Measurements from ENCODE around the gene GRM8.

Gene GRM8

DNA sequence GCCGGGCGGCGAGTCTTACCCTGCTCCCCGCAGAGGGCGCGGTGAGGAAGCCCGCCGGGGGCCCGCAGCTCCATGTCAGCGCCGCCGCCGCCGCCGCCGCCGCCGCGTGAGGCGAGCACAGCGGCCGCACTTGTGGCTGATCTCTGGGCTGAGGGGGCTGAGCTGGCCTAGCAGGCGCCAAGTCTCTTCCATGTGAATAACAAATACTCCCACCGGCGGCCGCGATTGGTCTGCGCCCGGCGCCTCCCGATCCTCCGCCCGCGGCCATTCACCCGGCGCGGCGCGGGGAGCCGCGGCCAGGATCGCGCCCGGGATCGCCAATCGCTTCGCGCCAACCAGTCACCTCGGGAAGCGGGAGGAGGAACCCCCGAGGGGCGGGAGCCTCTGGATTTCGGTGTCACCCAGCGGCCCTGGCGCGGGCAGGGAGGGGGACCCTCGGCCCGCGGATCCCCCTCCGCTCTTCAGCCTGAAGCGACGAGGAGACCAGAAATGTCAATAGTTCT, at the start of gene GRM8:
Gene GRM8 (minus strand): TSS at position 164 of the 503 bp plus-strand sequence.
- DNase-seq (ENCODE audit: low read depth), result no peak

DNA sequence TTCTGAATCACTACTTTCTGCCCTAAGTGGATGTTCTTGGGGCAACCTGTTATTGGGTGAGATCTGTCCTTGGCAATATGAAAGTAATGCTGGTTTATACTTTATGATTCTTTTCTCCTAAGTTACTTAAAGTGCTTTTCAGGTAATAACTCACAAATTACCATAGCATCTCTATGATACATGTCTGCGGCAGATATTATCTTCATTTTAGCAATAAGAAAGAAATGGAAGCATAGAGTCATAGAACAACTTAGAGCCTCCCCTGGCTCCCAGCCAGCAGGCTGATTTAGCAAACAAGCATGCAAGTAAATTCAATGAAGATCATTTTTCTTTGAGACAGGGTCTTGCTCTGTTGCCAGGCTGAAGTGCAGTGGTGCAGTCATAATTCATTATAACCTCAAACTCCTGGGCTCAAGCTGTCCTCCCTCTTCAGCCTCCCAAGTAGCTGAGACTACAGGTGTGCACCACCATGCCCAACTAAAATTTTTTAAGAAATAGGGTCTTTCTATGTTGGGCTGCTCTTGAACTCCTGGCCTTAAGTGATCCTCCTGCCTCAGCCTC, 38.1 kb upstream of the GRM8 start:
- DNase-seq (ENCODE audit: low read depth), result no peak

DNA sequence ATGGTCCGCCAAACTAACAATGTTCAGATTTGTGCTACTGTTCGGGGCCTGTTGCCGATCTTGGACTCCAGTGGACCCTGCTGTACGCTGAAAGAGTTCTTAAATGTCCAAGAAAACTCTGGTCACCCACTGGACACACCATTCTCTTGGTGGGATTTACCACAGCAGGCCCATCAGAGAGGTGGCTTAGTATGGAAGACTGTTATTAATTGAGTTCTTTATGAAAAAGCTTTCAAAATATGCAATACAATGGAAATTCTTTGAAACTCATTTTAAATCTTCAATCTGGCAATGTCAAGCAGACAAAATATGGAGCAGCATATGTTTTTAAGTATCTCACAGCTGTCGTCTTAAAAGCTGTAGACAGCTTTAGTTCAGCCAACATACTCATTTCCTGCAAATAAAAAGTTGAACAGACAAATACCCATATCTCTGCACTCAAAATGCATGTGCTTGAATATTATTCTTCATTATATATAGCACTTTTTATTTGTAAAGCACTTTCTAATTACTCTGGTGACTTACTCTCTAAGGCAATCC, 37.4 kb upstream of the GRM8 start:
- DNase-seq (ENCODE audit: low read depth), result no peak

DNA sequence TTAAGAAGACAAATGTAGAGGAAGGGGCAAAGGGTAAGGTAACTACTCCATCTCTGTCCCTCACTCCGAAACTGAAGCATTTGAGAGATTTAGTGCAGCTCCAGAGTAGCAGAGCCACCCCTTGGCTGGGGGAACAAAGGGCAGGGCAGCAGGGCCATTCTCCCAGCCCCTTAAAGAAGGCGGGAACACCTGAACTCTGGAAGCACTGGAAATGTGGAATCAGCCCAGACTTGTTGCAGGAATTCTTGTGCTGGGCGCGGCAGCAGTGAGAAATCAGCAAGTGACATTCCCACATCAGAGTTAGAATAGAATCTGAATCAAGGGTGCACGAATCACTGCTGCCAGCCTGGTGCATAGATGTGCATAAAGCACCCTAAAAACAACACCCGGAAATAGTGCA, 34.4 kb upstream of the GRM8 start:
- no peak for DNase-seq (ENCODE audit: low read depth)

DNA sequence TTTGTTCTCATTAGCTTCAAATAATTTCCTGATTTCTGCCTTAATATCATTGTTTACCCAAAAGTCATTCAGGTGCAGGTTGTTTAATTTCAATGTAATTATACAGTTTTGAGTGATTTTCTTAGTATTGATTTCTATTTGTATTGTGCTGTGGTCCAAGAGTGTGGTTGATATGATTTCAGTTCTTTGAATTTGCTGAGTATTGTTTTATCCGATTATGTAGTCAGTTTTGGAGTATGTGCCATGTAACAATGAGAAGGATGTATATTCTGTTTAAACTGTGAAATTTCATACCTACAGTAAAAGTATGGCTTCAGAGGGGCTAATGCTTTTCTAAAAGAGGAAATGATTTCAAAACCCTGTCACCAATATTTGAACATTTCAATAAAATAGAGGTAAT, 17.4 kb upstream of the GRM8 start:
- no peak for DNase-seq (ENCODE audit: low read depth)

DNA sequence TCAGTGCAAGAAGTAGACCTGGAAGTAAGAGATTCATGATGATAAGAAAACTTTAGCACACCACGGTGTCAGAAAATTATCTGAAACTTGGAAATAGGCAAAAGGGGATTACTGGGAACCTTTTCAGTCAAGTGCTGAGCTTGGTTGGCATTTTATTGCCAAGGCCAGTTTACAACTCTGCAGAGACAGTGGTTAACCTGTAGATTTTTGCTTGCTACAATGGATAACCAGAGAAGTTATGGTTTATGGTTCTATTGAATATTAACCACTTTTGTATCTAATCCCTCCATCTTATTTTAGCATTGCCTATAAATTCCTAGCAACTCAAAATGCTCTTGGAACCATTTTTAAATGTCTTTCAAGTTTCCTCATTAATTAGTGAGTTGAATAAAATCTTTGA, 13.3 kb upstream of the GRM8 start:
- no peak for DNase-seq (ENCODE audit: low read depth)

DNA sequence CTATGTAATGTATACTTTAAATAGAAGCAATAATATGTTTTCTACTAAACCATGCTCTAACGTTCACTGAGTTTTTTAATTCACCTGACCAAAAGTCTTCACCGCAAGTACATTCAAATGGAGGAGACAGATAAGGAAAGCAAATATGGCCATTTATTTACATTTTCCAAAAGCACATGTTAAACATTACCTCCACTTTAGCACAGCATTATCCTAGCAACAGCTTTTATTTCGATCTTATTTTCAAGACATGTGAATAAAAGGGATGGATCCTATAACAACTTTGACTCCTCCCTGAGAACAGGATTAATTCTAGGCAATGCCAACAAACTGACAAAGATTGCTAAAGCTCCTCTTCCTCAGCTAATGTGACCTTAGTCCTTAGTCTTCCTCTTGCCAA, 11.5 kb upstream of the GRM8 start:
- DNase-seq (ENCODE audit: low read depth), result no peak

DNA sequence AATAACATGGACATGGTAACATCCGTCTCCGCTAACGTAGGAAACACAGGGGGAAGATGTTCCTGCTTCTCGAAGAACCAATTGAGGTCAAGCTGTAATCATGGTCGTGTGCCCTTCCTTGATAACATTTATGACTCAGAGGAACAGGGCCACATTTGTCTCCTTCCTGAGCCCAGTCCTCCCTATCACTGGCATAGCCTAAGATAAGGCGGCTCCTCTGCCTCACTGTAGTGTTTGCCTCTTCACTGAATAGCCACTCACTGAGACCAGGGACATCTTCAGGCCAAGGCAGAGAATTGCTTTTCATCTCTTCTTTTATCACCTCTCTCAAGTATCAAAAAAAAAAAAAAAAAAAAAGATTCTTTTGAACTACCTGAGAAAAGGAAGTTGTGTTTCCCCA, 5.4 kb upstream of the GRM8 start:
- no peak for DNase-seq (ENCODE audit: low read depth)

DNA sequence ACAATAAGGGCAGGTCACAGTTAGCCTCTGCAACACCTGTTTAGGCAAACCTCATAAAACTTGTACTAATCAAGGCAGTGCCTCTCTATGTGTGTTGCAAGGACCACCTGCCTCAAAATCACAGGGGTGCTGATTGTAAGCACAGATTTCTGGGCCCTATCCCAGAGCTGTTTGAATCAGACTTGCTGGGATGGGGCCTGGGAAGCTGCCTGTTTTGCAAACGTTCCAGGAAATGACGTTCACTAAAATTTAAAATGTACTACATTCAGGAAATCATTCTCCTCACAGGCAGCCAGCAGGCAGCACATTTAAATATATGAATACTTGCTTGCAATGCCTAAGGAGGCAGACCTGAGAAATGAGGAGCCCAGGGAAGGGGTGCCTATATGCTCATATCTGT, 4.3 kb upstream of the GRM8 start:
- DNase-seq (ENCODE audit: low read depth), result no peak

DNA sequence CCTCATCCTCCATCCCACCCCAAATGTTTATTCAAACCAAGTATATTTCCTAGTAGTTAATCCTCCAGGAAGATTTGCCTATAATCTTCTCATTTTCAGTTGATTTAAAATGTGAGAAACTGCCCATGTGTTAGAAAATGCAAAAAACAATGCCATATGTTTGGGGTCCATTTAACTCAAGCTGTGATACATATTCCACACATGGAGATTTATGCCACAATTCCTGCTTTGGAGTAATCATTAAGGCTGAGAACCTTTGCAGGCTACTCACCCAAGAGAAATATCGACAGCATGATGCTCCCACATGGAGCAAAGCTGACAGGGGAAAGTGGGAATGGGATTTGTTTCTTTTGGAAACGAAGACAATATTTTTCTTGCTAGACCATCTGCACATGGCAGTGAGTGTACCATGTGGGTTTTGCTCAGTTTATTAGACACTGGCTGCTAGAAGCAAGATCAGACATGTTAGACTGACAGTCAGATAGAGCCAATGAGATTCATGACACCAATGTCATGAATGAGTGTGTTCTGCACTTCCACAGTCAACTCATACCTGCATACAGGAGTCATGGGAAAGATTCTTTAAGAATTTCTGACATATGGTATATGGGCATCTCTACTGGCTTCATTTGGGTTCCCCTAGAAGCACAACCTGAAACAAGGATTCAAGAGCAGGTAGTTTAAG, 3.4 kb upstream of the GRM8 start:
- no peak for DNase-seq (ENCODE audit: low read depth)

DNA sequence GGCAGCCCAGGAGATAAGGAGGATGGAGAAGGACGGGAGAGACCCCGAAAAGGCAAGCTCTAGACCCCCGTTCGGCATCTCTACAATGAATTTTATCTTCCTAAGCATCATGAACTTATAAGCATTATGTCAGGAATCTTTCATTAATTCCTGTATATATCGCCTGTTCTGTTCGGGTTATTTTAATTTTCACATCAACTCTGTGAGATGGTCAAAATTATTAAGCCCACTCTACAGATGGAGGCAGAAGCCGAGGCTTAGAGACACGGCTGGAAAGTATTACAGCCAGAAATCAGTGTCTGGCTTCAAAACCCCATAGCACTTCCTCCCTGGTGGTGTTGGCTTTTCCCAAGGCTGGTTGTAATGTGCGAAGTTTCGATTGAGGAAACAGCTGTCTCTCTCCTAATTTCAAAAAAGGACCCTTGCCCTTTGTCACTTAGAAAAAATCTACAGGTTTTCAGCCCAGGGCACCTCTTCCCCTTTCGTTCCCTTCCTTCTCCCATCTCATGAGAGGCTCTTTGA, 1.5 kb upstream of the GRM8 start:
- DNase-seq (ENCODE audit: low read depth), result no peak

DNA sequence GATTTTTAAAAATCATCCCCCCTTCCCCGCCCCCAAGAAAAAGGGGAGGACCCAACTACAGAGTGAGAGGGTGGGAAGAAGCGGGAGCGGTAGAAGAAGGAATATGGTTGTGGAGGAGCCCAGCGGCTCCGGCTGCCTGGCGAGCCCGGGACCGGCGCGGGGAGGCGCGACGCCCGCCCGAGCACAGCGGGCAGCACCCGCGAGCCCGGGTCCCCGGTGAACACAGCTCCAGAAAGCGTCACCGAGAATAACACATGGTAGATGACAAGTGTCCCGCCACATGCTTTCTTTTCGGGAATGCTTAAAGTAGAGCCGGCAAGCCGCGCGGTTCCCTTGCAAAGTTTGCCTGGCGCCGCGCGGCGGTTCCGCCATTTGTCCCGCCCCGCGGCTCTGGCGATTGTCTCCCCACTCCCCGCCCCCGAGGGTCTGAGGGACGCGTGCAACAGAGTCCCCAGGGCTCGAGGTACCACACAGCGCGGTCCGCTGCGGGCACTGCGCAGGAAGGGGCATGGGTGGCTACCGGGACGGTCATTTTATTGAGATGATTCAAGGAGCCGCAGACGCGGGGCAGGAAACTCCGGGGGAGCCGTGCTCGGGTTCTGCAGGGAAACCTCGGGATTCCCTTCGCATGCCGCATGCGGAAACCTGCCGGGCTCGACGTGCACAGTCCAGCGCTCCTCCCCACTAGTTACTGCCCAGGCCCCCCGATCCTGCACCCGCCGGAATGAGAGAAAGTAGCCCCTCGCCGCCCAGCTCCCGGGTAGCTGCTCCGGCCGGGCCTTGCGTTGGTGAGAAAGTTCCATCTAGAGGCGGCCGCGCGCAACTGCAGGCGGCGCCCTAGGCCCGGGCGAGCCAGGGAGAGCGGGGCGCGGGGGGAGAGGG, 781 bp upstream of the GRM8 start:
- DNase-seq (ENCODE audit: low read depth), result peak; percentile 31

DNA sequence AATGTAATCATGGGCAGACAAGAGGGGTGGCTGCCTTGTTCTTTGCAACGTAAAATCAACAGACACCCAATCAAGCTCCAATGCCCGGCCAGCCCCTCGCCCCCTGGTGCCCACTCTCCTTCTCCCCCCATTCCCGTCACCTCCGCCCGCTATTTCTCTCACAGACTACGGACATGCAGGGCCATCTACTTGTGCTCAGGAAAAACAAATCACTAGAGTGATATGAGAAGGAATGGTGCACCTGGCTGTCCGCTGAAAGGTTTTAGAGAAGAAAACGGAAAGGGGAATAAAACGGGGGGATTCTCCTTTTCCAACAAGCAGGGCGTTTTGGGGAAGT, 396 bp downstream of the GRM8 start:
- DNase-seq (ENCODE audit: low read depth), result no peak

DNA sequence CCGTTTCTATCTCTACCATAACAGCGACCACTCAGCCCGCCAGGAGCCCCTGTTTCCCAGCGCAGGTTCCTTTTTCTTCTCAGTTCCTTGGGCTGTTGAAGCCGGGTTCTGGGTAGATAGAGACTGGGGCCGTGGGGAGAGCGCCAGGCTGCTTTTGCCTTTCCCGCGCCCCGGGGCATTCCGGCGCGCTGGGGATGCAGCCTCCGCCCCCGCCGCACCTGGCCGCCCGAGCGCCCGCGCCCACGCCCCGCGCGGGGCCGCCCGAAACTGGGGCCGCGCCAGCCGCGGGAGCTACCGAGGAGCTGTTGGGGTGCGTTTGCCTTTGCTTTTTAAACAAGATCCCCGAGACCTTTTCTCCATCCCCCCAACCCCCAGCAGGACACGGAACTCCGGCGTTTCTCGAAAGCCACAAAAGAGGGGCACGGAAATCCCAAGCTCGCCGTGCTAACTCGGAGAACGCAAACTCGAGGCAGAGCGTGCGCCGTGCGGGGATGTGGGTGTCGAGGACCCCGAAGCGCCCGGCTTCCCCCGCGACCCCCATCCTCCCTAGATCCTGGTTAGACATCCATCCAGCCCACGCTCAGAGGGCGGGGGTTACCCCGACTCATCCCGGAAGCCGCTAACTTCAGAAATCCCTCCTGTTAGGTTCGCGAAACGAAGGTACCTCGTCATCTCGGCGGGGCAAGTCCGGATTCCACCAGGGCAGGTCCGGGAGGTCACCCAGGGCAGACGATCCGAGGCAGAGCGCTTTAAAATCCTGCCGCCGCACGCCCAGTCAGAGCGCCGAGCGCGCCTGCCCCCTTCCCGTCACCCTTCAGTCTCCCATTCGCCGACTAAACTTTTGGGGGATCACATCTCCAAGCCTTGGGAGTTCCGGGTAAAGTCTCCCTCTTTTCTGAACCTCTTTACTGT, 1.0 kb downstream of the GRM8 start:
- DNase-seq (ENCODE audit: low read depth), result no peak

DNA sequence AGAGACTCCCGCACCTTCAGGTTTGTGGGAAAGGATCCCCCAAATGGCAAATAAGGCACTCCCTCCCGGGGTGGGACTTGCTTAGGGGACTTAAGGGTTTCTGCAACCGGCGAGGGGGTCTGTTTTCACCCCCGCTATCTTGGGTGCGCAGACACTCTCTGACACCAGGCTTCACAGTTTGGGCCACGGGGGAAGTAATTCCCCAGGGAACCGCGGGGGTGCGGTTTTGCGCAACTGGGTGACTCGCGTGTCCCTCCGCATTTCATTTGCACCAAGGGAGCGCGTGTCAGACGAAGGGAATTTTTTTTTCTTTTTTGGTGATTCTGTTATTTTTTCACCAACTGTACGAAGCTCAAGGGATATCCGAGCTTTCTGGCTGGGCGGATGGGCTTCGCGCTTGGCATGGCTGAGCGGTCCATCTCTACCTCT, 1.7 kb downstream of the GRM8 start:
- DNase-seq (ENCODE audit: low read depth), result no peak

DNA sequence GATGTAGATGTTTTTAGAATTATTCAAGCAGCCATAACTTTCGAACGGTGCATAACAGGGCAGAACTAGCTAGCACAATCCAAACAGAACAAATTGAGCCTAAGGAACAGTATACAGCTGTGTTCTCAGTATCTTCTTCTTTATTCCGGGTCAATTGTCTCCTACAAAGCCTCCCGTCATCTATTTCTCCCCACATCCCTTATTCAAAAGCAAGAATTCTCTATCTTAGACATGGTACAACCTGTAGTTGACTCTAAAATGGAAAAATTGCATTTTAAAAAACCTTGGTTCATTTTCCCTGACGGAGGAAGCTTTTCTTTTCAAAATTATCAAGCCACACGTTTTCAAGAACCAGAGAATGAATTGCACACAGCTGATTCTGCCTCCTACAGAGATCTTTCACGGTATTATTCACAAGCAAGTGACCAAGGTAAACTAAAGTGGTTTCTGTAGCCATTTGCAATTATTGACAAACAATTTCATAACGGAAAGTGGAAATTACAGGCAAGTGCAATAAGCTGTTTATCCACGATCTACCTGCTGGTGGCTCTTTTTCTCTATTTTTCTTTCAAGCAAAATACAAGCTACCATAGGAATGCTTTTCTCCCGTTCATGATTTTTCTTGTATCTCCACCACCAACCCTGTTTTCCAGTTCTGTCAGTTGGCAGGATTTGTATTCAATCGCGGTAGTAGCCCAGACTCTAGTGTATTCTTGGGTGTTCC, 2.3 kb downstream of the GRM8 start:
- no peak for DNase-seq (ENCODE audit: low read depth)

DNA sequence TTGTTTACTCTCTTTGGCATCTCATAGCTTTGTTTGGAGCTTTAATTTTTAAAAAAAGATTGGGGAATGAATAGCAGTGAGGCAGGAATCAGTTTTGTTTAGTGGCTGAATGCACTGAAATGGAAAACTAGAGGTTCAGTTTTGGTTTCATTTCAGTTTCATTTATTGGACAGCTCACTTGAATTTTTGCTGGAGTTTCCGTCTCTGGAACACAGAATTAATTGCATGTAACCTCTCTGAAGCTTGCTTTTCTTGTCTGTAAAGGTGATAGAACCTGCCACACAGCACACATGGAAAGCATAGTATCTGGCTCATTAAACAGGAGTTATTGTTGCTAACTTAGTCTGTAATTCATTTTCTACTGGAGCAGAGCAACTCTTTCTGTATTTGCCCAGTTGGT, 7.1 kb downstream of the GRM8 start:
- no peak for DNase-seq (ENCODE audit: low read depth)

DNA sequence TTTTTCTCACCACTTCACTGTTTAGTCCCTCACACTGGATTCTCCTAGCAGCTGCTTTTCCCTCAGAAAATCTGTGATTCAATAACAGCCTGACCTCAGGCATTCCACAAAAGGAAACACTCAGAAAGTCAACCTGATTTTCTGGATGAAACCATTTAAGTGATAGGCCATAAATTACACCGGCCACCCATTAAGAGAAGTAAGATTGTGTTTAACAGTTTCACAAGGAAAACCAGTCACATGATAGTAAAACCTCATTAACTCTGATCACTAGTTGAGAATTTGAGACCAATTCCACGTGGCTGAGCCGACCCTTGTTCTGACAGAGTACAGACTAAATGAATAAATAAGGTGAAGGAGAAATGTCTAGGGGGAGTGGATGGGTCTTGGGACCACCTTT, 7.7 kb downstream of the GRM8 start:
- DNase-seq (ENCODE audit: low read depth), result no peak

DNA sequence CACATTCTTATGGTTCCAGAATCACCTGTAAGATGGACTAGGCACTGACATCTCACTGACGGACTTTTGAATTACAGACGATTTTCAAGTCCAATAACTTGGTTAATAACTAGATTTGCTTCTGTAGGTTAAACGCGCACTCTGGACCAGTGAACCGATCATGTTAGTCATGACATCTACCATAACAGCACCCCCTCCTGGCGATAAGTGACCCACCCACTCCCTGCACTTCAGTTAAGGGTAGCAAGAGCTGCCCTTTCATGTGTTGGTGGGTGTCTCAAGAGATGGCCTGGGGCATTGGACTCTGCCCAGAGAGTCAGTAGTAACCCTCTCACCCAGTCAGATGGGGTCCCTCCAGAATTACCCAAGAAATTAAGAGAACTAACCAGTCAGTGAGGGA, 12.9 kb downstream of the GRM8 start:
- no peak for DNase-seq (ENCODE audit: low read depth)

DNA sequence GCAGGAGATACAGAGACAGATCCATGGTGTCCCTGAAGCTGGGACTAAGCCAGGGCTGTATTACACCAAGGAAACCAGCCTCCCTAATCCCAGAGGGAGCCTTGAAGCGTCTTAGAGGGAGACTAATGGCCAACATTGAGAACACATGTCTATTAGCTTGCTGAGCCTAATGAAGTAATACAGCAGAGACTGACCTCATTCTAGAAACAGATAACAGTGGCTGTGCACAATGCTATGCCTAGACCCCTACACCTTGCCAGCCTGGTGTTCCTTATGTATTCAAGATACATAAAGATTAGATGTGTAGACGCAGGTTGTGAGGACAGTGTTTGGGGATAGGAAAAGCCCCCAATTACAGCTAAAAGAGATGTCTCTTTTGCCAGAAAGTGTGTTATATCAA, 19.1 kb downstream of the GRM8 start:
- DNase-seq (ENCODE audit: low read depth), result no peak

DNA sequence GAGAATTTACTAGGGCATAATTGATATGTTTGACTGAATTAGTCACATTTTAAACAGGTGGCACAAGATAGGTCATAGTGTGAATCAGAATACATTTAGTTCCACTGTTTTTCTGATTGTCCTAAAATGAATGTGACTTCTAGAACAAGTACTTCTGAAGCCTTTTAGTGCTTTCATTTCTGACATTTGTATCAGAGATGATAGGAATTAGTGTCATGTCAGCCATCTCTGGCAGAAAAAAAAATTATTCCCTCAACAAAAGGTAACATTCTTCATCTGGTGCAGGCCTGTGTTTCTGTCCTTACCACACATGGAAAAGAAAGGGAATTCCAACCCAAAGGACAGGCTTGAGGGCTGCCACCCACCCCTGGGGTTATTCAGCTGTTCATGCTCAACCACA, 21.3 kb downstream of the GRM8 start:
- DNase-seq (ENCODE audit: low read depth), result no peak

Data from stimulated activated CD8-positive, alpha-beta memory T cell treated with anti-CD3 and anti-CD28 coated beads, Interleukin-12 subunit alpha, Interleukin-12 subunit beta, amount 100 ng/mL, for 4 hours (primary cell).